AG04450 (cell line): ENCODE data around the gene GALNT12. TPM values are rescaled to one million over a fixed set of nuclear protein-coding genes. Genes with fewer than 3 reads are reported as not detected.

Experiments
- CTCF ChIA-PET: fragments of 300-600, 350-600 bp; formaldehyde crosslinking; extraction: SDS; loops from one replicate; lab custom pipeline; 2022; ENCODE audit warnings: antibody characterized with exemption, inconsistent platforms; lab: Charles Lee
- POLR2A ChIA-PET: fragments of 350-600 bp; formaldehyde crosslinking; extraction: SDS; loops from one replicate; lab custom pipeline; 2021; ENCODE audit warnings: antibody characterized with exemption, inconsistent platforms; lab: Yijun Ruan, JAX
- DNase-seq: peaks from one replicate; pipeline ENCODE4 v3.0.0-alpha.2; 2011; ENCODE audit warnings: low read depth, low spot score
- H3K27ac ChIP-seq: one replicate; pipeline ENCODE4 v1.5.1; 2012; ENCODE audit warnings: low read depth, low read length, control low read depth
- H3K27me3 ChIP-seq: one replicate; pipeline ENCODE4 v1.6.0; 2012; ENCODE audit warnings: low read length; ENCODE audit not compliant: control insufficient read depth, insufficient read depth
- H3K4me3 ChIP-seq: 2 replicates; pipeline ENCODE4 v1.5.1; 2011; ENCODE audit warnings: mild to moderate bottlenecking, low read depth, low read length, control low read depth
- H3K9me3 ChIP-seq: 2 replicates; pipeline ENCODE4 v1.5.1; 2012; ENCODE audit warnings: low read length; ENCODE audit not compliant: control insufficient read depth, insufficient read depth
- polyA plus RNA-seq: library from polyadenylated mRNA; depleted of rRNA; stranded (reverse); fragments of >200 nt; gene quantifications from 2 replicates; pipeline ENCODE4 v1.2.3, GENCODE V29; 2011
- TF ChIP-seq, protein P1 (sequence below): IDR thresholded peaks from 2 replicates; pipeline ENCODE4 v1.5.1; 2011; ENCODE audit warnings: low read depth, low read length, control low read depth, inconsistent platforms

The GALNT12 gene
- polyA plus RNA-seq, 1 experiment = 4.2 TPM

DNA sequence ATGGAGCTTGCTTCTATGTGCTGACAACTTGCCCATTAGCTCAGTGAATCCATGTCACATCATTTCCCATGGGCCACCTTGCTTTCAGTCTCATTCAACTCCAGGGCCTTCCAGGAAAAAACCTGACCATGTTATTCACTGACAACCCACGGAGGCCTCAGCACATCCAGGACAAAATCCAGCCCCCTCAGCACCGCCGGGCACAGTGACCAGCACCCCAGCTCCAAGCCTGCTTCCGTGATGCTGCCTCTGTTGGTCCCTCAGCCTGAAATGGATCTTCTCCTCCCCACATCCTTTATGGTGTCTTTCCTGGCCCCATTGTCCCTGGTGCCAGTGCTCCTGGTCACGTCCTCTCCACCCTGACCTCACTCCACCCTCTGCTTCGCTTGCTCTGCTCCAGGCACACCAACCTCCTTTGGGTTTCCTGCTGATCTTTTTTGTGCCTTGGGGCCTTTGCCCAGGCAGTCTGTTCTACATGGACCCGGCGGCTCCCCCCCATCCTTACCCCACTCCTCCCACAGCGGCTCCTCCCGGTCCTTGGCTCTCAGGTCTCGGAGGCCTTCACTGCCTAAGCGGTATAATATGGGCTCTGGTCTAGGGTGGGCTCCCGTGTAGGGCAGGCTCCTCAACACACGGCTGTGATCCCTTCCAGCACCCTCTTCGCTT lies 36.1 kb upstream of the GALNT12 start:
- H3K9me3 ChIP-seq = peaks cover 4% of the 10 kb centered on the region; the same call in 1 of the 2 replicates
- H3K27ac ChIP-seq = no peak overlapping the region
- no peak for DNase-seq
- CTCF ChIA-PET = interaction anchor here (0.6 kb wide), 1 partner anchor 13 kb away, joined by 4 read pairs; no protein-coding TSS in a partner anchor
- TF ChIP-seq, protein P1, sequence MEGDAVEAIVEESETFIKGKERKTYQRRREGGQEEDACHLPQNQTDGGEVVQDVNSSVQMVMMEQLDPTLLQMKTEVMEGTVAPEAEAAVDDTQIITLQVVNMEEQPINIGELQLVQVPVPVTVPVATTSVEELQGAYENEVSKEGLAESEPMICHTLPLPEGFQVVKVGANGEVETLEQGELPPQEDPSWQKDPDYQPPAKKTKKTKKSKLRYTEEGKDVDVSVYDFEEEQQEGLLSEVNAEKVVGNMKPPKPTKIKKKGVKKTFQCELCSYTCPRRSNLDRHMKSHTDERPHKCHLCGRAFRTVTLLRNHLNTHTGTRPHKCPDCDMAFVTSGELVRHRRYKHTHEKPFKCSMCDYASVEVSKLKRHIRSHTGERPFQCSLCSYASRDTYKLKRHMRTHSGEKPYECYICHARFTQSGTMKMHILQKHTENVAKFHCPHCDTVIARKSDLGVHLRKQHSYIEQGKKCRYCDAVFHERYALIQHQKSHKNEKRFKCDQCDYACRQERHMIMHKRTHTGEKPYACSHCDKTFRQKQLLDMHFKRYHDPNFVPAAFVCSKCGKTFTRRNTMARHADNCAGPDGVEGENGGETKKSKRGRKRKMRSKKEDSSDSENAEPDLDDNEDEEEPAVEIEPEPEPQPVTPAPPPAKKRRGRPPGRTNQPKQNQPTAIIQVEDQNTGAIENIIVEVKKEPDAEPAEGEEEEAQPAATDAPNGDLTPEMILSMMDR = no peak
- POLR2A ChIA-PET = no interaction called here
- H3K4me3 ChIP-seq = no peak overlapping the region
- no peaks in the 10 kb centered on the region for H3K27me3 ChIP-seq

DNA sequence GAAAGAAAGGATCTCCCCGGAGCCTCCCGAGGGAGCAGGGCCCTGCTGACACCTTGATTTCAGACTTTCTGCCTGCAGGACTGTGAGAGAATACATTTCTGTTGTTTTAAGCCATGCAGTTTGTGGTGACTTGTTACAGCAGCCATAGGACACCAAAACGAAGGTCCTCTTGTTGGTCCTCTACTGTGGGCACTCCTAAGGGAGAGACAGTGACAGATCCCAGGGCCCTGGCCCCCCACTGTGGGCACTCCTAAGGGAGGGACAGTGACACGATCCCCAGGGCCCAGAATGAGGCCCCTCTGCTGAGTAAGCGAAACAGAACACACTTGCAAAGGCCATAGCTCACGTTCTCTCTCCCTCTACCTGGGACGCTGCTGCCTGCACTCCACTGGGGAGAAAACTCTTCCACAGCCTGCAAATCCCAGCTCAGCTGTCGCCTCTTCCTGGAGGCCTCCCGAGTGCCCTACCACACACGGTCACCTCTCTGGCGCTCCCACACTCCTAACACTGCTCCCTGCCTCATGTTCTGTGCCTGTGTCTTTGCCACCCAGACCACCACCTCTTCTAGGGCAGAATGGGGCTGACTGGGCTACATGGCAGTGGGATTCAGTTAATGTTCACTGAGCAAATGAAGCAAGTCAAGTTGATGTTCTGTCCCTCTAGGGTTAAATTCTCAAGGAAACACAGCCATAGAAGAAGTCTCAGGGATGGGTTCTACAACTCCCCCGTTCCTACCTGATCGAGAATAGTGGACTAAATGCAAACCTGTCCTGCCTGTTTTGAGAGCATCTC lies 34.9 kb upstream of the GALNT12 start:
- H3K27me3 ChIP-seq = no peaks in the 10 kb centered on the region
- H3K27ac ChIP-seq = no peak overlapping the region
- TF ChIP-seq, protein P1 = no peak
- ChIA-PET CTCF (interaction anchor here (0.6 to 4.6 kb wide), 2 partner anchors 14 to 23 kb away, joined by 4 to 72 read pairs; no protein-coding TSS in a partner anchor), POLR2A (no interaction called here)
- peaks cover 4% of the 10 kb centered on the region; the same call in 1 of the 2 replicates for H3K9me3 ChIP-seq
- H3K4me3 ChIP-seq = no peak overlapping the region
- DNase-seq = no peak

DNA sequence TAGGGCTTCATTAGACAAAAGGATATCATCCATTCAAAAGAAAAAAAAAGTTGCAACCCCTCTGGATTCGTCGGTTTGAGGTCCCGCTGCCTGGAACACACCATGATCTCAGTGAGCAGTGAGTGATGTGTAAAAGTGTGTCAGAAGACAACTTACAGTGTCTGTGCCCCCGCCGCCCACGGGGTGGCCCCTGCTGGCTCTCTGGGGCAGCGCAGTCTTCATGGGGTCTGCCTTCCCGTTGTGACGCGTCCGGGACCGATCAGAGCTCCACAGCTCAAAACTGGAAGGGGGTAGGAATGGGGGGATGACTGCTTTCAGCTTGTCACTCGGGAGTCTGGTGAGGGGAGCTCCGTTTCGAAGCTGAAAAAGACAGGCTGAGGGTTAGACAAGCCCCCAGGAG lies 33.7 kb upstream of the GALNT12 start:
- Histone ChIP-seq H3K4me3 (no peak overlapping the region), H3K27me3 (no peaks in the 10 kb centered on the region)
- CTCF ChIA-PET = interaction anchor here (2.8 to 6.1 kb wide), 5 partner anchors 14 to 459 kb away, joined by 16 to 197 read pairs (median 65); no protein-coding TSS in a partner anchor

DNA sequence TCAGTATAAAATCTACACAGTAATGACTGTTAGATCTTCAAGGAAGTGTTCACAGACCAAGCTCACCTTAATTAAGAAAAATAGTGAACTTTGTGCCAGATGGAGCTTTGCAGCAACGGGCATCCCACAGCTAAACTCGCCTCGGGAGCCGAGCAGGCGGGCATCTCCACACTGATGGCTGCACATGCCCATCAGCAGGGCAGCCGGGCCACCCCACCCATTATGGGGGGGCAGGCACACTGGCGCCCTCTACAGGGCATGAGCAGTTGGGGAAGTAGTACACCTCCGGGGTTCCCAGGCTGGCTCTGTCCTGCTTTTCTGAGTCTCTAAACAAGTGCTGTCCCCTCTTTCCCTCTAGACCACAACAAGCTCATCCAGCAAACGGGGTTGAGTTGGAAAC lies 32.7 kb upstream of the GALNT12 start:
- DNase-seq = no peak
- Histone ChIP-seq H3K27ac (no peak overlapping the region), H3K27me3 (no peaks in the 10 kb centered on the region), H3K4me3 (no peak overlapping the region), H3K9me3 (peaks cover 4% of the 10 kb centered on the region; the same call in 1 of the 2 replicates)
- POLR2A ChIA-PET = no interaction called here
- CTCF ChIA-PET = interaction anchor here (0.6 to 6.1 kb wide), 55 partner anchors 9 to 701 kb away, joined by 3 to 197 read pairs (median 5); partner anchors contain the start of genes GALNT12 and TBC1D2
- TF ChIP-seq, protein P1 = peak; percentile 63

More for the DNA sequence above, 33.7 kb upstream of the GALNT12 start:
- Histone ChIP-seq H3K27ac (no peak overlapping the region), H3K9me3 (peaks cover 4% of the 10 kb centered on the region; the same call in 1 of the 2 replicates)
- POLR2A ChIA-PET = no interaction called here
- TF ChIP-seq, protein P1 = no peak
- no peak for DNase-seq
